WTC11 (cell line): ENCODE results near the gene MAZ. TPM values are rescaled to one million over a fixed set of nuclear protein-coding genes. Genes with fewer than 3 reads are reported as not detected.

Source experiments
- ATAC-seq: fragments of 200-7000 bp; cut with Tn5 transposase; 2 replicates; pipeline ENCODE4 v1.10.0; 2021; ENCODE audit warnings: mild to moderate bottlenecking, moderate library complexity
- CTCF ChIA-PET: fragments of 300-600 bp; sonication (Branson Sonifier 250); formaldehyde crosslinking; loops from one replicate; lab custom pipeline; 2021; ENCODE audit warnings: antibody characterized with exemption; lab: Charles Lee
- POLR2A ChIA-PET: fragments of 350-600 bp; sonication (Branson Sonifier 250); formaldehyde crosslinking; loops from one replicate; lab custom pipeline; 2021; ENCODE audit warnings: antibody characterized with exemption; lab: Charles Lee
- DNase-seq: peaks from one replicate; pipeline ENCODE4 v3.0.0; 2021; ENCODE audit warnings: low spot score
- H3K27ac Mint-ChIP-seq: 2 replicates; pipeline ENCODE4 v1.8.0; 2021; ENCODE audit warnings: mixed read lengths
- H3K27me3 Mint-ChIP-seq: 2 replicates; pipeline ENCODE4 v1.8.0; 2021; ENCODE audit warnings: low read depth, mild to moderate bottlenecking, moderate library complexity, mixed read lengths
- H3K36me3 Mint-ChIP-seq: 2 replicates; pipeline ENCODE4 v1.8.0; 2021; ENCODE audit warnings: mixed read lengths
- H3K4me1 Mint-ChIP-seq: 2 replicates; pipeline ENCODE4 v1.8.0; 2022; ENCODE audit warnings: mixed read lengths
- H3K4me3 Mint-ChIP-seq: 2 replicates; pipeline ENCODE4 v1.8.0; 2021; ENCODE audit warnings: mild to moderate bottlenecking, moderate library complexity, mixed read lengths
- H3K9me3 Mint-ChIP-seq: 2 replicates; pipeline ENCODE4 v1.8.0; 2021; ENCODE audit warnings: mixed read lengths
- ATF1 ChIP-seq: sonication (generic); formaldehyde crosslinking; IDR thresholded peaks from 2 replicates; pipeline ENCODE4 v1.8.1; 2023; ENCODE audit warnings: mild to moderate bottlenecking, moderate library complexity, missing genetic modification reagents
- ELF4 ChIP-seq: sonication (generic); formaldehyde crosslinking; IDR thresholded peaks from 2 replicates; pipeline ENCODE4 v1.8.1; 2022; ENCODE audit warnings: low read depth, mild to moderate bottlenecking, moderate library complexity, missing genetic modification reagents
- ETV6 ChIP-seq: sonication (generic); formaldehyde crosslinking; IDR thresholded peaks from 2 replicates; pipeline ENCODE4 v1.8.1; 2022; ENCODE audit warnings: mild to moderate bottlenecking, missing genetic modification reagents
- FOXP1 ChIP-seq: sonication (generic); formaldehyde crosslinking; IDR thresholded peaks from 2 replicates; pipeline ENCODE4 v1.8.0; 2022; ENCODE audit warnings: missing genetic modification reagents, mild to moderate bottlenecking, moderate library complexity, borderline replicate concordance
- GABPB1 ChIP-seq: sonication (generic); formaldehyde crosslinking; IDR thresholded peaks from 2 replicates; pipeline ENCODE4 v1.8.1; 2023; ENCODE audit warnings: mild to moderate bottlenecking, missing genetic modification reagents
- IRF2 ChIP-seq: sonication (generic); formaldehyde crosslinking; IDR thresholded peaks from 2 replicates; pipeline ENCODE4 v1.8.0; 2022; ENCODE audit warnings: low read depth, missing genetic modification reagents, borderline replicate concordance
- MYBL2 ChIP-seq: sonication (generic); formaldehyde crosslinking; IDR thresholded peaks from 2 replicates; pipeline ENCODE4 v1.8.1; 2023; ENCODE audit warnings: mild to moderate bottlenecking, moderate library complexity, missing genetic modification reagents
- NFATC4 ChIP-seq: fragments of 250-450 bp; sonication (Bioruptor Pico); IDR thresholded peaks from 2 replicates; pipeline ENCODE4 v1.9.0; 2021; ENCODE audit warnings: mild to moderate bottlenecking
- NR3C1 ChIP-seq: sonication (generic); formaldehyde crosslinking; conservative IDR thresholded peaks from 2 replicates; pipeline ENCODE4 v1.8.1; 2023; ENCODE audit warnings: low read depth, mild to moderate bottlenecking, missing genetic modification reagents
- PRDM15 ChIP-seq: sonication (generic); formaldehyde crosslinking; IDR thresholded peaks from 2 replicates; pipeline ENCODE4 v1.8.0; 2022; ENCODE audit warnings: missing genetic modification reagents
- PRRX2 ChIP-seq: fragments of 250-450 bp; sonication (Bioruptor Pico); IDR thresholded peaks from 2 replicates; pipeline ENCODE4 v1.8.0; 2021; ENCODE audit warnings: mild to moderate bottlenecking
- SP1 ChIP-seq: sonication (generic); formaldehyde crosslinking; conservative IDR thresholded peaks from 2 replicates; pipeline ENCODE4 v1.8.1; 2022; ENCODE audit warnings: missing genetic modification reagents
- TCF7 ChIP-seq: sonication (generic); formaldehyde crosslinking; IDR thresholded peaks from 2 replicates; pipeline ENCODE4 v1.8.0; 2022; ENCODE audit warnings: mild to moderate bottlenecking, low read depth, missing genetic modification reagents, moderate library complexity
- TEAD1 ChIP-seq: sonication (generic); formaldehyde crosslinking; IDR thresholded peaks from 2 replicates; pipeline ENCODE4 v1.8.0; 2022; ENCODE audit warnings: mild to moderate bottlenecking, missing genetic modification reagents
- TEAD4 ChIP-seq: sonication (generic); formaldehyde crosslinking; IDR thresholded peaks from 2 replicates; pipeline ENCODE4 v1.8.0; 2022; ENCODE audit warnings: mild to moderate bottlenecking, missing genetic modification reagents
- ZBTB21 ChIP-seq: sonication (generic); formaldehyde crosslinking; IDR thresholded peaks from 2 replicates; pipeline ENCODE4 v1.8.1; 2023; ENCODE audit warnings: mild to moderate bottlenecking, missing genetic modification reagents, borderline replicate concordance
- ZNF138 ChIP-seq: sonication (generic); formaldehyde crosslinking; conservative IDR thresholded peaks from 2 replicates; pipeline ENCODE4 v1.8.1; 2022; ENCODE audit warnings: mild to moderate bottlenecking, moderate library complexity, missing genetic modification reagents
- ZNF263 ChIP-seq: sonication (generic); formaldehyde crosslinking; IDR thresholded peaks from 2 replicates; pipeline ENCODE4 v1.8.1; 2022; ENCODE audit warnings: low read depth, mild to moderate bottlenecking, moderate library complexity, missing genetic modification reagents
- ZNF317 ChIP-seq: sonication (generic); formaldehyde crosslinking; IDR thresholded peaks from 2 replicates; pipeline ENCODE4 v1.8.1; 2023; ENCODE audit warnings: low read depth, mild to moderate bottlenecking, moderate library complexity, missing genetic modification reagents, borderline replicate concordance
- ZNF423 ChIP-seq: fragments of 250-450 bp; sonication (Bioruptor Pico); IDR thresholded peaks from 2 replicates; pipeline ENCODE4 v2.1.2; 2022; ENCODE audit warnings: mild to moderate bottlenecking, moderate library complexity
- ZSCAN18 ChIP-seq: fragments of 250-450 bp; sonication (Bioruptor Pico); IDR thresholded peaks from 2 replicates; pipeline ENCODE4 v2.1.2; 2022; ENCODE audit warnings: mild to moderate bottlenecking, moderate library complexity
- total RNA-seq: library from RNA; stranded (reverse); gene quantifications from 3 replicates; pipeline ENCODE4 v1.2.3, GENCODE V29; 2021
- TF ChIP-seq, protein P1 (sequence below): sonication (generic); formaldehyde crosslinking; IDR thresholded peaks from 2 replicates; pipeline ENCODE4 v1.8.0; 2022; ENCODE audit warnings: mild to moderate bottlenecking, missing genetic modification reagents
- TF ChIP-seq, protein P2 (sequence below): sonication (generic); formaldehyde crosslinking; IDR thresholded peaks from 2 replicates; pipeline ENCODE4 v1.8.0; 2023; ENCODE audit warnings: missing genetic modification reagents, mild to moderate bottlenecking, borderline replicate concordance
- TF ChIP-seq, protein P3 (sequence below): sonication (generic); formaldehyde crosslinking; IDR thresholded peaks from 2 replicates; pipeline ENCODE4 v1.8.0; 2023; ENCODE audit warnings: missing genetic modification reagents

The MAZ gene
- total RNA-seq, 1 experiment from 2014 or later = 405 TPM

DNA sequence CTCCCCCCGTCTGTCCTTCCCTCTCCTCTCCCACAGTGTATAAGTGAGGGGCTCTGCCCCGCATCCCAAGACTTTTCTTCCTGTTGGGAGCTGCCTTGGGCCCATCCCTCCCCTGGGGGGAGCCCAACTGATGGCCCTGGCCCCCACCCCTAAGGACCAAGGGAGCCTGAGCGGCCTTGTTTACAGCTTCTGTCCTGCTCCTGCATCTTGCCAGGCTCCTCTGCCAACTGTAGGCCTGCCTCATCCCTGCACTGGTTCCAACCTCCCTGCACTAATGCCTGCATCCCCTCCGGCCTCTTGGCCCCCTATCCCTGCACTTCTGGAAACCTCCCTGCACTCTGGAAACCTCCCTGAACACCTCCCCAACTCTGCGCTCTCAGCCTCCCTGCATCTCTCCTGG is 8.3 kb downstream of the MAZ start (continued):
- no peak for TF ChIP-seq ZNF317 (CRISPR knock-in tag)
- TF ChIP-seq ZBTB21 (CRISPR knock-in tag) = no peak

DNA sequence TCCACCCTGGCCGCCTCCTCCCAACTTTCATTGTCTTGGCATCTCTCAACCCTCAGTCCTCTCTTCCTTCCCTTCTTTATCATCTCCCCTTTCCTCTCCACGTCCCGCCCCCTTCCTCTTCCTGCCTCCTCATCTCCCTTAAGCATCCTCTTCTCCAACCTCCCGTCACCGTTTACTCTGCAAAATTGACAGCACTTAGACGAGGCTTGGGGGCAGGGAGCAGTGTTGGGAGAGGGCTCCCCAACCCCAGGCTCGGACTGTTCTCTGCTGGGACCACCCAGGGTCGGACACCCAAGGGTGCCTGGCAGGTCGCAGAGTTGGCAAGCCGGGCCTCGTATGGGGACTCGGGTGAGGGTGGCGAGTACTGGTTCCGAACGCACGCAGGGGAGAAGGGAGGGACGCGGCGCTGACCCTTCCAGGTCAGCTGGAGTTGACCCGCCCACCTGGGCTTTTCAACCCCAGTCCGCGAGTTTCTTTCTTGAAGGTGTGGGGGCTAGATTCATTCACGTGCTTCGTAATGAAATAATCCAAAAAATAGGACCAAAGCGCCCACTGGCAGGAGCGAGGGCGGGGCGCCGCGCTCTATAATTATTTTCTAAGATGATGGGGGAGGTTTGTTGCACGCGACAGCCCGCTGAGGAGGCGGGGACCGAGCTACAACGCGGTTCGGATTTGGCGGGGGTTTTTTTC is 8.8 kb downstream of the MAZ start:
- ChIA-PET CTCF (interaction anchor here (0.5 to 5.7 kb wide), 27 partner anchors 8 to 250 kb away, joined by 3 to 81 read pairs (median 5); partner anchors contain the start of genes ALDOA, ASPHD1, HIRIP3 and KIF22), POLR2A (interaction anchor here (0.7 to 2.9 kb wide), 5 partner anchors 8 to 273 kb away, joined by 3 to 12 read pairs (median 7); partner anchors contain the start of gene MAZ)
- ATAC-seq = no peak
- Mint-ChIP-seq H3K4me1 (peaks cover 59% of the 10 kb centered on the region), H3K36me3 (peaks cover 25% of the 10 kb centered on the region), H3K9me3 (no peaks in the 10 kb centered on the region), H3K4me3 (peak overlapping the region; percentile 94), H3K27ac (peak overlapping the region; percentile 88), H3K27me3 (no peaks in the 10 kb centered on the region; the same call in 1 of the 2 replicates)
- DNase-seq = peak; percentile 30
- TF ChIP-seq PRRX2 (CRISPR knock-in tag) = no peak
- TF ChIP-seq ELF4 (CRISPR knock-in tag) = no peak
- no peak for TF ChIP-seq TEAD4 (CRISPR knock-in tag)
- TF ChIP-seq, protein P1, sequence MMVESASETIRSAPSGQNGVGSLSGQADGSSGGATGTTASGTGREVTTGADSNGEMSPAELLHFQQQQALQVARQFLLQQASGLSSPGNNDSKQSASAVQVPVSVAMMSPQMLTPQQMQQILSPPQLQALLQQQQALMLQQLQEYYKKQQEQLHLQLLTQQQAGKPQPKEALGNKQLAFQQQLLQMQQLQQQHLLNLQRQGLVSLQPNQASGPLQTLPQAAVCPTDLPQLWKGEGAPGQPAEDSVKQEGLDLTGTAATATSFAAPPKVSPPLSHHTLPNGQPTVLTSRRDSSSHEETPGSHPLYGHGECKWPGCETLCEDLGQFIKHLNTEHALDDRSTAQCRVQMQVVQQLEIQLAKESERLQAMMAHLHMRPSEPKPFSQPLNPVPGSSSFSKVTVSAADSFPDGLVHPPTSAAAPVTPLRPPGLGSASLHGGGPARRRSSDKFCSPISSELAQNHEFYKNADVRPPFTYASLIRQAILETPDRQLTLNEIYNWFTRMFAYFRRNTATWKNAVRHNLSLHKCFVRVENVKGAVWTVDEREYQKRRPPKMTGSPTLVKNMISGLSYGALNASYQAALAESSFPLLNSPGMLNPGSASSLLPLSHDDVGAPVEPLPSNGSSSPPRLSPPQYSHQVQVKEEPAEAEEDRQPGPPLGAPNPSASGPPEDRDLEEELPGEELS = no peak
- TF ChIP-seq ZSCAN18 (CRISPR knock-in tag) = no peak
- TF ChIP-seq, protein P2, sequence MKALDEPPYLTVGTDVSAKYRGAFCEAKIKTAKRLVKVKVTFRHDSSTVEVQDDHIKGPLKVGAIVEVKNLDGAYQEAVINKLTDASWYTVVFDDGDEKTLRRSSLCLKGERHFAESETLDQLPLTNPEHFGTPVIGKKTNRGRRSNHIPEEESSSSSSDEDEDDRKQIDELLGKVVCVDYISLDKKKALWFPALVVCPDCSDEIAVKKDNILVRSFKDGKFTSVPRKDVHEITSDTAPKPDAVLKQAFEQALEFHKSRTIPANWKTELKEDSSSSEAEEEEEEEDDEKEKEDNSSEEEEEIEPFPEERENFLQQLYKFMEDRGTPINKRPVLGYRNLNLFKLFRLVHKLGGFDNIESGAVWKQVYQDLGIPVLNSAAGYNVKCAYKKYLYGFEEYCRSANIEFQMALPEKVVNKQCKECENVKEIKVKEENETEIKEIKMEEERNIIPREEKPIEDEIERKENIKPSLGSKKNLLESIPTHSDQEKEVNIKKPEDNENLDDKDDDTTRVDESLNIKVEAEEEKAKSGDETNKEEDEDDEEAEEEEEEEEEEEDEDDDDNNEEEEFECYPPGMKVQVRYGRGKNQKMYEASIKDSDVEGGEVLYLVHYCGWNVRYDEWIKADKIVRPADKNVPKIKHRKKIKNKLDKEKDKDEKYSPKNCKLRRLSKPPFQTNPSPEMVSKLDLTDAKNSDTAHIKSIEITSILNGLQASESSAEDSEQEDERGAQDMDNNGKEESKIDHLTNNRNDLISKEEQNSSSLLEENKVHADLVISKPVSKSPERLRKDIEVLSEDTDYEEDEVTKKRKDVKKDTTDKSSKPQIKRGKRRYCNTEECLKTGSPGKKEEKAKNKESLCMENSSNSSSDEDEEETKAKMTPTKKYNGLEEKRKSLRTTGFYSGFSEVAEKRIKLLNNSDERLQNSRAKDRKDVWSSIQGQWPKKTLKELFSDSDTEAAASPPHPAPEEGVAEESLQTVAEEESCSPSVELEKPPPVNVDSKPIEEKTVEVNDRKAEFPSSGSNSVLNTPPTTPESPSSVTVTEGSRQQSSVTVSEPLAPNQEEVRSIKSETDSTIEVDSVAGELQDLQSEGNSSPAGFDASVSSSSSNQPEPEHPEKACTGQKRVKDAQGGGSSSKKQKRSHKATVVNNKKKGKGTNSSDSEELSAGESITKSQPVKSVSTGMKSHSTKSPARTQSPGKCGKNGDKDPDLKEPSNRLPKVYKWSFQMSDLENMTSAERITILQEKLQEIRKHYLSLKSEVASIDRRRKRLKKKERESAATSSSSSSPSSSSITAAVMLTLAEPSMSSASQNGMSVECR (CRISPR knock-in tag) = 0 out of 2 replicates have a peak, but pooled peaks have one; percentile 46
- TF ChIP-seq PRDM15 (CRISPR knock-in tag) = no peak
- no peak for TF ChIP-seq GABPB1 (CRISPR knock-in tag)
- no peak for TF ChIP-seq ZNF263 (CRISPR knock-in tag)
- TF ChIP-seq NR3C1 = no peak
- TF ChIP-seq NFATC4 (CRISPR knock-in tag) = no peak
- TF ChIP-seq ATF1 (CRISPR knock-in tag) = no peak
- TF ChIP-seq FOXP1 (CRISPR knock-in tag) = no peak
- TF ChIP-seq ETV6 (CRISPR knock-in tag) = no peak
- TF ChIP-seq ZNF423 = peak; percentile 85
- TF ChIP-seq IRF2 (CRISPR knock-in tag) = no peak
- TF ChIP-seq TEAD1 (CRISPR knock-in tag) = 0 out of 2 replicates have a peak, but pooled peaks have one; percentile 19
- TF ChIP-seq MYBL2 (CRISPR knock-in tag) = 0 out of 2 replicates have a peak, but pooled peaks have one; percentile 34
- no peak for TF ChIP-seq ZNF138 (CRISPR knock-in tag)
- no peak for TF ChIP-seq TCF7 (CRISPR knock-in tag)
- TF ChIP-seq, protein P3, sequence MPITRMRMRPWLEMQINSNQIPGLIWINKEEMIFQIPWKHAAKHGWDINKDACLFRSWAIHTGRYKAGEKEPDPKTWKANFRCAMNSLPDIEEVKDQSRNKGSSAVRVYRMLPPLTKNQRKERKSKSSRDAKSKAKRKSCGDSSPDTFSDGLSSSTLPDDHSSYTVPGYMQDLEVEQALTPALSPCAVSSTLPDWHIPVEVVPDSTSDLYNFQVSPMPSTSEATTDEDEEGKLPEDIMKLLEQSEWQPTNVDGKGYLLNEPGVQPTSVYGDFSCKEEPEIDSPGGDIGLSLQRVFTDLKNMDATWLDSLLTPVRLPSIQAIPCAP (CRISPR knock-in tag) = no peak
- no peak for TF ChIP-seq SP1 (CRISPR knock-in tag)
